Thoracic aorta endothelial cell (primary cell): ENCODE data around the gene CPNE9. TPM values are rescaled to one million over a fixed set of nuclear protein-coding genes. Genes with fewer than 3 reads are reported as not detected.

Source experiments
- total RNA-seq: library from RNA; depleted of rRNA; stranded (reverse); fragments of >200 nt; gene quantifications from 2 replicates; pipeline ENCODE4 v1.2.3, GENCODE V29; 2012

CPNE9 gene
- total RNA-seq, result not detected in 2 replicates

GRCh38 chr3:9703736-9704346 lies at the start of gene CPNE9:
Gene CPNE9, plus strand, starts transcription at chr3:9703833. Its CDS starts 164 bp downstream, at chr3:9703997.

GRCh38 chr3:9731206-9732079 lies 27.8 kb downstream of the CPNE9 start, which contains the start of gene BRPF1:
Gene BRPF1, plus strand, starts transcription at chr3:9731735. Its CDS starts 2,406 bp downstream, at chr3:9734141.

GRCh38 chr3:9749645-9750555 lies 46.3 kb downstream of the CPNE9 start, which contains the start of gene OGG1:
Gene OGG1, plus strand, starts transcription at chr3:9749952. Its CDS starts 335 bp downstream, at chr3:9750287.

GRCh38 chr3:9769426-9770275 lies 66.0 kb downstream of the CPNE9 start, which contains the start of gene CAMK1:
Gene CAMK1, minus strand, starts transcription at chr3:9769947. Its CDS starts 2,198 bp downstream, at chr3:9767749.

Other genes with a start within 250 kb of the CPNE9 start
- not detected in 2 replicates for gene LHFPL4, start 150.0 kb upstream of the CPNE9 start, total RNA-seq
- 38.7 and 45.4 TPM in 2 replicates for gene MTMR14, start 54.3 kb upstream of the CPNE9 start, total RNA-seq
- gene BRPF1, start 27.9 kb downstream of the CPNE9 start, total RNA-seq, result 21.1 and 21.8 TPM in 2 replicates
- 21.4 and 23.7 TPM in 2 replicates for gene OGG1, start 46.1 kb downstream of the CPNE9 start, total RNA-seq
- 35.9 and 43.8 TPM in 2 replicates for gene CAMK1, start 66.1 kb downstream of the CPNE9 start, total RNA-seq
- 42.7 and 45.2 TPM in 2 replicates for gene TADA3, start 88.6 kb downstream of the CPNE9 start, total RNA-seq
- 225 and 236 TPM in 2 replicates for gene ARPC4, start 89.2 kb downstream of the CPNE9 start, total RNA-seq
- gene TTLL3, start 106.4 kb downstream of the CPNE9 start, total RNA-seq, result 18.7 and 19.5 TPM in 2 replicates
- gene RPUSD3, start 140.2 kb downstream of the CPNE9 start, total RNA-seq, result 30.1 and 35.3 TPM in 2 replicates
- not detected in 2 replicates for gene CIDEC, start 176.4 kb downstream of the CPNE9 start, total RNA-seq
- 23.1 and 27.0 TPM in 2 replicates for gene JAGN1, start 186.8 kb downstream of the CPNE9 start, total RNA-seq
- gene IL17RE, start 199.0 kb downstream of the CPNE9 start, total RNA-seq, result 0.13 and 0.29 TPM in 2 replicates
- gene IL17RC, start 213.3 kb downstream of the CPNE9 start, total RNA-seq, result 14.5 and 14.6 TPM in 2 replicates
- gene CRELD1, start 230.0 kb downstream of the CPNE9 start, total RNA-seq, result 14.7 and 15.2 TPM in 2 replicates
- gene PRRT3, start 248.6 kb downstream of the CPNE9 start, total RNA-seq, result 1.3 TPM in 2 replicates